Measurements from ENCODE around the gene RHBDL1.

The RHBDL1 gene

GRCh38 chr16:678858-679813, 3.7 kb downstream of the RHBDL1 start:
- DNase-seq (ENCODE audit: insufficient read length, low spot score): peak; percentile 61
- FAIRE-seq: no peak
- peak; percentile 43; the same call in 1 of the 2 replicates for TF ChIP-seq POLR2A (IDR thresholded peaks at IDR 0.05; ENCODE audit: low read depth, low read length)

- DNase-seq (ENCODE audit: insufficient read length, low spot score) (peak; percentile 83), FAIRE-seq (no peak)
- TF ChIP-seq POLR2A (IDR thresholded peaks at IDR 0.05; ENCODE audit: low read depth, low read length): peak; percentile 83
Observed at GRCh38 chr16:679814-680624, 4.5 kb downstream of the RHBDL1 start, which contains the start of gene STUB1. TSS of gene STUB1 (plus strand) at chr16:680410. CDS start at chr16:680526, 116 bp downstream.

GRCh38 chr16:680625-680945, 5.1 kb downstream of the RHBDL1 start:
- no peak for TF ChIP-seq POLR2A (IDR thresholded peaks at IDR 0.05; ENCODE audit: low read depth, low read length)
- DNase-seq (ENCODE audit: insufficient read length, low spot score) (no peak), FAIRE-seq (no peak)

DNA sequence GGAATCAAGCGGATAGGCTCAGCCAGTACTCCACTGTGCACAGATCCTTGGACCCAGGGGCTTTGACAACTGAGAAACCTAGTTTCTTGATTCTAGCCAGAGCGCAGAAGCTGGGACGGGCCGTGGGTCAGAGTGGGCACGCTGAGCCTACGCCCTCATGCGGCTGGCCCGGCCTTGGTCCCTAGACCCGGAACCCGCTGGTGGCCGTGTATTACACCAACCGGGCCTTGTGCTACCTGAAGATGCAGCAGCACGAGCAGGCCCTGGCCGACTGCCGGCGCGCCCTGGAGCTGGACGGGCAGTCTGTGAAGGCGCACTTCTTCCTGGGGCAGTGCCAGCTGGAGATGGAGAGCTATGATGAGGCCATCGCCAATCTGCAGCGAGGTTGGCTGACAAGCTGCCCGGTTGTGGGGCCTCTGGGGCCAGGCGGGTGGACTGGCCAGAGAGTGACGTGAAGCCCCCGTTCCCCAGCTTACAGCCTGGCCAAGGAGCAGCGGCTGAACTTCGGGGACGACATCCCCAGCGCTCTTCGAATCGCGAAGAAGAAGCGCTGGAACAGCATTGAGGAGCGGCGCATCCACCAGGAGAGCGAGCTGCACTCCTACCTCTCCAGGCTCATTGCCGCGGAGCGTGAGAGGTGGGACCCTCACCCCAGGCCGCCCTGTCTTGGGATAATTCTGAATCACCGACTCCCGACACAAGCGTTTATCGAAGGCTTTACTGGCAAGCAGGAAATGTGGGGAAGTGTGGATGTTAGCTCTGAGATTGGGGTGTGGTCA, 5.7 kb downstream of the RHBDL1 start:
- TF ChIP-seq POLR2A (IDR thresholded peaks at IDR 0.05; ENCODE audit: low read depth, low read length): 0 out of 2 replicates have a peak, but pooled peaks have one; percentile 3
- no peak for FAIRE-seq
- DNase-seq (ENCODE audit: insufficient read length, low spot score): no peak

DNA sequence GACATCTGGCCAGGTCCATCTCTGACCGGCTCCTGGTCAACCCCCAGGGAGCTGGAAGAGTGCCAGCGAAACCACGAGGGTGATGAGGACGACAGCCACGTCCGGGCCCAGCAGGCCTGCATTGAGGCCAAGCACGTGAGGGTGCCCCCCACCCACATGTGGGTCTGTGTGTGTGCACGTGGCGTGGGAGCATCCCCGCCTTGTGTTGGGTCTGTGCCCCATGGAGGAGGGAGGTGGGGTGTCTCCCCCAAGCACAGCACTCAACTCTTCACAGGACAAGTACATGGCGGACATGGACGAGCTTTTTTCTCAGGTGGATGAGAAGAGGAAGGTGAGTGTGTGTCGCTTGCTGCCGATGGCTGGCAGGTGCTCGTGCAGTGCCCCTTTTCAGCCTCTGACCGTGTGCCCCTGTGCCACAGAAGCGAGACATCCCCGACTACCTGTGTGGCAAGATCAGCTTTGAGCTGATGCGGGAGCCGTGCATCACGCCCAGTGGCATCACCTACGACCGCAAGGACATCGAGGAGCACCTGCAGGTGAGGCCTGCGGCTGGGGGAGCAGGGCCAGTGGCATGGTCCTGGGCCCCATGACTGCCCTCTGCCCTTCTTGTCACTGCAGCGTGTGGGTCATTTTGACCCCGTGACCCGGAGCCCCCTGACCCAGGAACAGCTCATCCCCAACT, 6.4 kb downstream of the RHBDL1 start:
- TF ChIP-seq POLR2A (IDR thresholded peaks at IDR 0.05; ENCODE audit: low read depth, low read length): no peak
- DNase-seq (ENCODE audit: insufficient read length, low spot score) (no peak), FAIRE-seq (no peak)

DNA sequence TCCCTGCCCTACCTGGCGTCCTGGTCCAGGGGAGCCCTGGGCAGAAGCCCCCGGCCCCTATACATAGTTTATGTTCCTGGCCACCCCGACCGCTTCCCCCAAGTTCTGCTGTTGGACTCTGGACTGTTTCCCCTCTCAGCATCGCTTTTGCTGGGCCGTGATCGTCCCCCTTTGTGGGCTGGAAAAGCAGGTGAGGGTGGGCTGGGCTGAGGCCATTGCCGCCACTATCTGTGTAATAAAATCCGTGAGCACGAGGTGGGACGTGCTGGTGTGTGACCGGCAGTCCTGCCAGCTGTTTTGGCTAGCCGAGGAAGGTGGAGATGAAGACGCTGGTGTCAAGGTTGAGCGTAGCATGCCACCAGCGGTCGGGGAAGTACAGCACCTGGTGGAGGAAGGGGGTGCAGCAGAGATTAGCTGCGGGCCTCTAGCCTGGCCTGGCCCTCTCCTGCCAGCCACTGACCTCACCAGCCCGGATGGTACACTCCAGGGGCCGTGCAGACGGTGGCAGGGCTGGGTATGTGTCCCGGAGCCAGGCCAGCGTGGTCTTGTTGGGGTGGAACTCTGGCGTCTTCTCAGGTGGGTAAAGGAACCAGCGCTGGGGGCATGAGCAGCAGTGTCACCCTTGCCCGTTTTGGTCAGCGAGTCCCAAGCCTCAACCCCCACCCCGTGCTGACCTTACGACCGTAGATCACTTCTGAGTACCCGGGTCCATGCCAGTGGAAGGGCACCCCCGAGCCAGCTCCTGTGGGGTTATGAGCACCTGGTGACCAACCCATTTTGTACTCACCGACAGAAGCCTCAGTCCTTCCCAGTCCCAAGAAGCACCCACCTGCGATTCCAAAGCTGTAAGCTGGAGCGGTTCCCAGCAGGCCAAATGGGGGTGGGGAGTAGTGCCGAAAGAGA, 7.3 kb downstream of the RHBDL1 start:
- FAIRE-seq: no peak
- TF ChIP-seq POLR2A (IDR thresholded peaks at IDR 0.05; ENCODE audit: low read depth, low read length): no peak
- DNase-seq (ENCODE audit: insufficient read length, low spot score): no peak

GRCh38 chr16:683396-684070, 8.1 kb downstream of the RHBDL1 start:
- no peak for DNase-seq (ENCODE audit: insufficient read length, low spot score)
- no peak for FAIRE-seq
- TF ChIP-seq POLR2A (IDR thresholded peaks at IDR 0.05; ENCODE audit: low read depth, low read length): no peak

GRCh38 chr16:684071-684794, 8.8 kb downstream of the RHBDL1 start, which contains the start of gene JMJD8:
TSS of gene JMJD8 (minus strand) at chr16:684334. CDS start at chr16:684319, 15 bp downstream.
- DNase-seq (ENCODE audit: insufficient read length, low spot score): no peak
- FAIRE-seq: no peak
- peak; percentile 62 for TF ChIP-seq POLR2A (IDR thresholded peaks at IDR 0.05; ENCODE audit: low read depth, low read length)

DNA sequence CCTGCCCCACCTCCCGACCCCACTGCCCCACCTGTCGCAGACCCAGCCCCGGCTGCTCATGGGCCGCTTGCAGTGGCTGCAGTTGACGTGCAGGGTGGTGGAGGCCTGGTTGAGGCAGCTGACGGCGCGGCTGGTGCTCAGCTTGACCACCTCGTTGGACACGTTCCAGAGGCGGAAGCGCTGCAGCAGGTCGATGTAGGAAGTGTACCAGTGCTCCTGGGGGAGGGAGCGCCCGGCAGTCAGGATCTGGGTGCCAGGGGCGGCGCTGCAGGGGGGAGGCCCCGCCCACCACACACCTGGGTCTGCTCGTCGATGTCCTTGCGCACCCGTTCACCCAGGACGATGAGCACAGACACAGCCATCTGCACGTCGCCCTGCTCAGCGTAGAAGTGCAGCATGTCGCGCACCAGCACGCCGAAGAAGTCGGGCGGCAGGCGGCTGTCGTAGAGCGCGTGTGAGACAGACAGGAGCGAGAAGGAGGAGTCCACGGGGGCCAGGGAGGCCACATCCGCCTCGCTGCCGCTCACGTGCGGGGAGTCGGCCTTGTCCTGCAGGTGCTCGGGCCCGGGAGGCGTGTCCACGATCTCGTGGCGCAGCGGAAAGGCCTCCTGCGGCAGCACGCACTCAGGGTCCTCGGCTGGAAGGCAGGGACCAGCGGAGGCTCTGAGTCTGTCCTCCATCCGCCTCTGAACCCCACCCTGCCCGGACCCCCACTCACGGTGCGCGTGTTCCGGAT, 9.7 kb downstream of the RHBDL1 start:
- FAIRE-seq: no peak

DNA sequence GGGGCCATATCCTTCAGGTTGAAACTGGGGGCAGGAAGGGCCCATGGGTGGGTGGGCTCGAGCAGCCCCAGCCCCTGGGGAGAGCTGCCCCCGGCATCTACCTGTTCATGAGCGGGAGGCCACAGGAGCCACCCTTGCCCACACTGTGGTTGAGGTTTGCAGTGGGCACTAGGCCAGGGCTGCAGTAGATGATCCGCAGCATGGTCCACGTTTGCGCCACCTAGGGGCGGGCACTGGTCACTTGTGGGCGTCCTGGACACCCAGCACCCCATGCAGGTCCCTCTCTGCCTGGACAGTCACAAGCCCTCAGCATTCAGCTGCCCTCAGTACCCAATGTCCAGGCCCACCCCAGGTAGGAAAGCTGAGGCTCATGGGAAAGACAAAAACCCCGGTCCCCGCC, 10.5 kb downstream of the RHBDL1 start:
- peak; percentile 81 for DNase-seq (ENCODE audit: insufficient read length, low spot score)
- no peak for FAIRE-seq
- no peak for TF ChIP-seq POLR2A (IDR thresholded peaks at IDR 0.05; ENCODE audit: low read depth, low read length)

More for the DNA sequence above, 9.7 kb downstream of the RHBDL1 start:
- no peak for TF ChIP-seq POLR2A (IDR thresholded peaks at IDR 0.05; ENCODE audit: low read depth, low read length)
- no peak for DNase-seq (ENCODE audit: insufficient read length, low spot score)

All from H54 (cell line).